ENCODE data around the gene MORC1.

The MORC1 gene

GRCh38 chr3:109026821-109027220, 91.1 kb downstream of the MORC1 start:
- DNase-seq (ENCODE audit: low spot score) = no peak

- no peak for DNase-seq (ENCODE audit: low spot score)
Measured at GRCh38 chr3:109025896-109026295, 92.0 kb downstream of the MORC1 start.

DNA sequence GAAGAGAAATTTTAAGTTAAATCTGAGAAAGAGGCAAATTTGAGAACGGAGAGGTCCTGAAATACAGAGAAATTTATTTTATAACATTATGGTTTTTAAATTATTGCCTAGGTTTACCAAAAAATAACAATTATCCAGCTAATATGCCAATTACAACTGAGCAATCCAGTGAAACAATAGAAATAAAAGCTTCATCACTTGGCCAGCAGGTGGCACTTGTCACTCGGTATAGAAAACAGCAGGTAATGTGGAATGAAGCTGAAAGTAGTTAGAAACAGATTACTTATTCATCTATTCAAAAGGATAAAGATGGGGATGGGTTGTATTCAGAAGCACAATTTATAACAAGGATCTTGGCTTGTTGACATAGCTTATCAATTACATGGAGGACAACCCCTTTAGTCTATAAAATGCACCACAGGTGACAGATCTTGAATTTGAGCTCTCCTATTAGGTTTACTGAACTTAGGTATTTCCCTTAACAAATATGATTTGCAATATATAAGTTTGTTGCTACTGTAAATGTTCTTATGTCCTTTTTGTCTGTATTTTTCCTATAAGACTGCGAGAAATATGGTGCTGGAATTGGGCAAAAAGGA, 94.2 kb downstream of the MORC1 start:
- peak; percentile 34 for DNase-seq (ENCODE audit: low spot score)

DNA sequence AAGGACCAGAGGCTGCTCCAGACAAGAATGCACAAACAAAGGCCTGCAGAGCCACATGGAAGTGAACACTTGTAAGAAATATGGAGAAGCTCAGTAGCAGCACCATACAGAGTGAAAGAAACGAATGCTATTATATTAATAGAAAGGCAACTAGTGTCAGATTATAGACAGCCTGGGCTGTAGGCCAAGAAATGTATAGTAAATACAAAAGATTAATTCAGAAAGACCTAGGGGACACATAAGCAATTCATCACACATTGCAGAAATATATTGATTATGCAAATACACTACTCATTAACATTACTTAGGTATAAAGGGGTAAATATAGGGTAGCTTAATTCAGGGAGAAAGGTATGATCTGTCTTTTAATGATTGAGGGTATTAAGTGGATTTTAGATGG, 94.8 kb downstream of the MORC1 start:
- no peak for DNase-seq (ENCODE audit: low spot score)

- no peak for DNase-seq (ENCODE audit: low spot score)
Measured at GRCh38 chr3:109021556-109021955, 96.4 kb downstream of the MORC1 start.

GRCh38 chr3:109018828-109019227, 99.1 kb downstream of the MORC1 start:
- DNase-seq (ENCODE audit: low spot score) = no peak

- DNase-seq (ENCODE audit: low spot score) = no peak
Measured at GRCh38 chr3:109005443-109005842, 112.5 kb downstream of the MORC1 start.

GRCh38 chr3:108998436-108998835, 119.5 kb downstream of the MORC1 start:
- no peak for DNase-seq (ENCODE audit: low spot score)

DNA sequence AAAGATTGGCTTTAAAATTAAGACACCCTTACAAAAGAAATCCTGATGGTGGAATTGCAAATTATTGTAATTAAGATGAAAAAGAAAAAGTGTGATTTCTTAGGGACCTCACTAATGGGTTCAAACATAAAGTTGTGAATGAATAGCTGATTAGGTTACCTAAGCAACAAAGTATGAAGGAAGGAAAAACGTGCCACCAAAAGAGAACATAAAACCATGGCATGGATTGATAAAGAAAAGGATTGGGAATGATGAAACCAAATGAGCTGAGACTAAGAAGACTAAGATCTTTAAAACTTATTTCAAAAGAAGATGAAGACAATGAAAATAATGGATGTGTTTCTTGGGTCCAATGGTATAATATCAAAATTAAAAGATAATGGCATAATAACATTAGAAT, 132.1 kb downstream of the MORC1 start:
- no peak for DNase-seq (ENCODE audit: low spot score)

DNA sequence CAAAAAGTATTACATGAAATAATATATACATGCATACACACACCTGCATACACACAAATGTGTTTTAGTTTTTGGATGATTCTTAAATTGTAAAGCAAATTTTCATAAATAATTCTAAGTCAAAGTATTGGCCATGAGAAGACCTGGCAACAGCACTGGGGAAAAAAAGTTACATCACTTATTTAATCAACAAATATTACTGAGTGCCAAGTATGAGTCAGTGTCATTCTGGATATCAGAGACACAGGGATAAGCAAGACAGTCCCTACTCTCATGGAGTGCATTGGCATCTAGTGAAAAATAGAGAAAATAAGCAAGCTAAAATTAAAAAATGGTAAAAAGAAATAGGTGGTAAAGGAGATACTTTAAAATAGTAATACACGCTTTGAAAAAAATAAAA, 134.9 kb downstream of the MORC1 start:
- no peak for DNase-seq (ENCODE audit: low spot score)

DNA sequence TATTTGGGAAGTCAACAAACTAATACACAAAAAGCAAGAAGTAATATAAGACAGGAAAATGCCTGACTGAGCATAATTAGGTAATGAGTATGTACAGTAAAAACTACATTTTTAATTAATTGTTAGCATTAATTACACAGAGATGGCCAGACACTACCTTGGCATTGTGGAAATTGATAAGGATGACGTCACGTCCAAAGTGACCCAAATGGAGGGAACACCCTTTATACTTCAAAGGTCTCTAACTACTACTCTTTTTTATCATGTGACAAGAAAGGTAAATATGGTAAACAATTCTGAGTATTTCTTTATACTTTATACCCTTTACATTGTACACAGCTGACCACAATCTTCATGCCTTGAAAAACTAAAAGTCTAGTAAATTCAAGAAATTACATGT, 141.9 kb downstream of the MORC1 start:
- DNase-seq (ENCODE audit: low spot score) = no peak

DNA sequence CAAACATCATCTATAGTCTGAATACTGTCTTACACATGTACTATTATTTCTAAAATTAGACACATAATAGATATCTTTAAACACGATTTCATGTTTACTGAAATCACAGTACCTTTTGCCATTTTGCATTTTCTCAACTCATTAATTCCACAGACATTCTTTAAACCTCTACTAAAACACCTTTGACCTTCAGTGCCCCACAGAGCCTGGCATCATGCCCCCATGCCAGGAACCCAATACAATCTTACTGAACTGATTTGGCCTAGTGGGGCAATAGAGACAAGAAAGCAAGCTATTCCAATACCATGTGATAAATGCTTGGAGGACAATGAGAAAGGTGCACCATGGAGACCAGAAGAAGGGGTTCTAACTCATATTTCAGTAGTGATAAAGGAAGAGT, 144.9 kb downstream of the MORC1 start:
- DNase-seq (ENCODE audit: low spot score) = no peak

DNA sequence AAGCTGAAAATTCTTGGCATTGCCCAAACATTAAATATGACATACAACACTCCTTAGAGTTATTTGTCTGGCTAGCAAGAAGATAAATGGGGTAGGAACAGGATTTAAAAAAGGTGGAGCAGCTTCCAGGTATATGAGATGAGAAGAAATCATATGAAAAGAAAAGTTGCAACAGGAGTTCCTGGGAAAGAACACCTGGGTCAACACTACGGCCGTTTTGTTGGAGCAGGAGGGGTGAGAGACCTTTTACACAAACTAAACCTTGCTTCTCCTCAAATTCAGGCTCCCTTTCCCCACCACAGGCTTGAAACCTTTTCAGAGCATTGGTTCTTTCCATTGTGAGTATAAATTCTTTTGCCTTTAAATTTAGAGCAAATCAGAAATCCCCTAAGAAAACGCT, 145.5 kb downstream of the MORC1 start:
- DNase-seq (ENCODE audit: low spot score) = no peak

DNA sequence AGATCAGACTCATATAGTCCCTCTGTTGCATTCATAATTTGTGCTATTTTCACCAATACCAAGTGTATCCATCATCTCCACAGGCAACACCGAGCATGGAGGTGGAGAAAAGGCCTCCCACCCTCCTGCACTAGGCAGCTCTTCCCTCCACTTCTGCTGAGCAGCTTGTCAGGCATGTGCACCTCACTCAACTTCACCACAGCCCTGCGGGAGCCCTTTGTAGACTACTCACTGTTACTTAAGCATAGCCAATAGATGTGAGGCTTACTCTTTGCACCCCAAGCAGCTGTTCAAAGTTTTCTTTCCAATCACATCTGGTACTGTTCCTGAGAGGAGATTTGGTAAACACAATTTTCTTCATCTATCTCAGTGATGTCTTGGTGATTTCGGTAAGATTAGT, 147.4 kb downstream of the MORC1 start:
- no peak for DNase-seq (ENCODE audit: low spot score)

DNA sequence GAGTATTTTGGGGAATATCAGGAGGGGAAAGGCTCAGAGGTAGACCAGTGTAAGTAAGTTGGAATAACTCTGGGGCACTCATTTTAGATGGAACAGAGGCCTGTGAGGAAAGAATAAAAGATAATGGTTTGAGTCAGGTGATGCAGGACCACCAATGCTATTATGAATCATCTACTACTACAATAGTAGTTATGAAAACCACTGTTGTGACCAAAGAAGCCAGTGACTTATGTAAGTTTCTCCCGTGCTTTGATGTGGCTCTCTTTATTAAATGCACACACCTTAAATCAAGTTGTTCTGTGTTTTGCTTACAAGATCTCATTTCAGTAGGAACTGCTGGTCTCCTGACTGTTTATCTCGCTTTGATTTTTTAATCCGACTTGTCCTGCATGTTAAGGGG, 151.2 kb downstream of the MORC1 start:
- no peak for DNase-seq (ENCODE audit: low spot score)

- DNase-seq (ENCODE audit: low spot score) = peak; percentile 18
Measured at GRCh38 chr3:108959017-108959416, 158.9 kb downstream of the MORC1 start.

DNA sequence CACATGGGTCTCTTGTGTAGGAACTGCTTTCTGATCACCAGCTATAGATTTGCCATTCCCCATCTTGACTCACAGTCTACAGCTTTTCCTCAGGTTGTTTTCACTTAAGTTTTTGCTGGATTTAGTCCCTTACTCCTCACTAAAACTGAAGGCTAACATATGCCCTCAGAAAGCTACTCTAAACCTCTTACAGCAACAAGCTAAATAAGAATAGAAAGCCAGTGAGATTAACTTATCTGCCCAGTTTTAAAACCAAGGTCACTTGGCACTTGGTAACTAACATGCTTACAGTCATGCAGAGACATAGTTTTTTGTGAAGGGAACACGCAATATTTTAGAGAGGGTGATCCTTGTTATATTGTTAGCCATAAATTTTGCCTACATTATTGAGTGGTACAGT, 164.2 kb downstream of the MORC1 start, which contains the start of gene GUCA1C:
TSS of gene GUCA1C (minus strand) at position 180 of the 400 bp plus-strand sequence. CDS start at position 63, 117 bp downstream.
- DNase-seq (ENCODE audit: low spot score) = no peak

GRCh38 chr3:108953210-108953609, 164.7 kb downstream of the MORC1 start:
- no peak for DNase-seq (ENCODE audit: low spot score)

DNA sequence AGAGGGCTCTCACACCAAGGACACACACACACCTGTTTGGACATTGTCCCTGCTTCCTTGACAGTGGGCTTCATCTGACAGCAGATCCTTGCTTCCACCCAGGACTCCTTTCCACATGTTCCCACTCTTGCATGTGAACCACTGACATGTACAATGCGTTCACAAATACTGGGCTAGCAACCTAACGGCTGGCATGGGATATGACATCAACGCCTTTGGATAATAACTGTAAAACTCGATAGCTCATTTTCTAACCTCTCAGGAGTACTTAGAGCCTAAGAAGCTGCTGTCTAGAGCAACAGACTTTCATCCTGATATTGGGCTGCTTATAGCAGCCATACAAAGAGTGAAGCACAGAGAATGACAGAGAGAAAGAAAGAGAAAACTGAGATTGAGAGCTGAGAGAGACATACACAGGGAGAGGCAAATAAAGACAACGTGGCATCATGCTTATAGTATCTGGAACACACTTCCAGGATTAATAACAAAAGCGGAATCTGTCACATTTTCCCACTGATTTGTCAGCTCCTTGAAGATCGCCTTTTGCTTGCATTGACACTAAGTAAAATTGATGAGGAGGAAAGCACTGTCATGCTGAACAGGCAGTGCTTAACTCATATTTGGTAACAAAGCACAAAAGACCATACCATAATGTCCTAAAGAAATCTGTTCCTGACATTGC, 166.0 kb downstream of the MORC1 start:
- DNase-seq (ENCODE audit: low spot score) = no peak

DNA sequence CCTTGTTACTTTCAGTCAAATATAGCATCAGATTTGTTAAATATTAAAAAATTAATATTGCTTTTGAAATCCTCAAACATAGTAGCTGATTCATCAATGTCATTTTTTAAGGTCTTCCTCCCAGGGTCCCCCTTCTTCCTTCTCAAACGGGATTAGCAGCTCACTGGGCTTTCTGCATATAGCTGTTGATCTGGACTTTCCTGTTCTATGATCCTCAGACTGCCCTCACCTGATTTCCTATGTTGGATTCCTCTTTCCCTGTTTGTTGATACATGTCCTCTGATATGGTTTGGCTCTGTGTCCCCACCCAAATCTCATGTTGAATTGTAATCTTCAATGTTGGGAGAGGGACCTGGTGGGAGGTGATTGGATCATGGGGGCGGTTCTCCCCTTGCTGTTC, 170.1 kb downstream of the MORC1 start:
- DNase-seq (ENCODE audit: low spot score) = no peak

DNA sequence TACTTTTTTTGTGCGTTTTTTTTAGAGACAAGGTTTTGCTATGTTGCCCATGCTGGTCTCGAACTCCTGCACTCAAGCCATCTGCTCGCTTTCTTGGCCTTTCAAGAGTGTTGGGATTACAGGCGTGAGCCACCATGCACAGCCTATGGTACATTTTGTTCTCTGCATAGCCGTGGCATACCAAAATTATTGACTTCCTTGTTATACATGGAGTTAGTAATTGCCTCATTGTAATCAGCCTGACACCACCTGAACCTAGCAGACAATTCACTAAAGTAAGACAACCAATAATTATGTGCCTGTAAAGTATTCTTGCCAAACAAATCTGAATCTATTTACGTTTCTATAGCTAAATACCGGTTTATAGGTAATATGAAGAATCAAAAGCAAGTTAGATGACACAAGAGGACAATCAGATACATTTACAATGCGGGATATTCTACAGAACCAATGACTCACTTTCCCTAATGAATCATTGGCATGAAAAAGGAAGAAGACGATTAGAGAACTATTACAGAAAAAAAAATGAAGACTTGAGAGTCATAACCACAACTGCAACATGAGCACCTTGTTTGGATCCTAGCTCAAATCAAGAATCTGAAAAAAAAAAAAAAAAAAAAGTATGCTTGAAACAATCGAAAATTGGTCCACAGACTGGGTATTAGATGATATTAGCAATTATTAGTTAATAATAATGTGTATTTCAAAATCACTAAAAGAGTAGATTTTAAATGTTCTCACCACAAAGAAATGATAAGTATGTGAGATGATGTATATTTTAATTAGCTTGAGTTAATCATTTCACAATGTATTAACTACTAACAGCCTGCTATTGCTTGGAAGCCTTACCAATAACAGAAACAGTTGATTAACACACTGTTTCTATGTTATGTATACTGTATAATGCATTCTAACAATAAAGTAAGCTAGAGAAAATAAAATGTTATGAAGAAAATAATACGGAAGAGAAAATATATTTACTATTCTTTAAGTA, 171.3 kb downstream of the MORC1 start:
- DNase-seq (ENCODE audit: low spot score) = peak; percentile 57

DNA sequence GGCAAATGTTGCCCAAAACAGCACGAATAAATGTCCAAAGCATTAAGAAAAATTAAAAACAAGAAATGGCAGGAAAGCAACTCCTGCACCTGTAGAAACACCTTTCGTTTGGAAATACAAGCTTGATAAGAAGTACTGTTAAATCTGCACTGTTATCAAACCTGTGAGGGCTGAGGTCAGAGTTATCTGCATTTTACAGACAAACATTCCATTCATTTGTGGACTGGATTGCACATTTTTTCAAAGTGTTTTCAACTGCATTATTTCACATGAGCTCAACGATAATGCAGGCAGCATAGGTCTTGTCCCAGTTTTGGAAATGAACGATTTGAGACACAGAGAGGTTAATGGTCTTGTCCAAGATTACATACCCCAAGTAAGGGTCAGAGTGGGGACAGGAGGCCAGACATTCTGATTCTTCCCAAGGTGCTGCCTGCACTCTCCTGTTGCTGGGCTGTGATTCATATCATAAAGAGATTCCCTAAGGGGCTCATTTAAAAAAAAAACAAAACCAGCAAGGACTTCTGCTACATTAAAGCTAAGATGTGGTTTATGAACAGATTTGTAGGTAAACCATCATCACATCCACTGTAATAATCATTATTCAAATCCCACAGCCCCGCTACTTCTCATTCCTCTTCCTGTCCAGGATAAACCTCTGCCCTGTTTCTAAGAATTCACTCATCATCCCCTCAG, 177.2 kb downstream of the MORC1 start:
- DNase-seq (ENCODE audit: low spot score) = no peak

Measured in COLO829 (cell line).